UCSD-AML1 (cell line): ENCODE data around the gene ANKRD55.
"Not testable (repeated sequence)": the region's sequence is repeated elsewhere in the genome, so short reads cannot be mapped to it uniquely, and the experiment has no call there.

Source experiments
- DNase-seq: peaks from one replicate; lab custom pipeline; 2025; ENCODE audit not compliant: unreplicated experiment; lab: John Stamatoyannopoulos, UW

The ANKRD55 gene

DNA sequence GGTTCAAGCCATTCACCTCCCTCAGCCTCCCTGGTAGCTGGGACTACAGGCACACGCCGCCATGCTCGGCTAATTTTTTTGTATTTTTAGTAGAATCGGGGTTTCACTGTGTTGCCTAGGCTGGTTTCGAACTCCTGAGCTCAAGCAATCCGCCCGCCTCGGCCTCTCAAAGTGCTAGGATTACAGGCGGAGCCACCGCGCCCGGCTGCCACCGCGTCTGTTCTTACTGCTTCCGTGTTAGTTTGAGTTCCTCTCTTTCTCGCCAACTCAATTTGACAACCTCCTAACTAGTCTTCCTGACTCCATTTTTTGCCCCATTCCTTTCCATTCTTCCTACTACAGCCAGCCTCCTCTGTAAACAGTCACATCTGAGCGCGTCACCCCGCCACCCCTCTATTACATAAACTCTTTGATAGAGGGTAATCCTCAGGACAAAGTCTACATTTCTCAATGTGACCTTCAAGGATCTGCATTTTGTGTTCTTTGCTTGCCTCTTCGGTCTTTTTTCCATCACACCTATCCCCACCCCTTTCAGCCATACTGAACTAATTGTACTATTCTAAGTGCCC, 149.8 kb downstream of the ANKRD55 start:
- DNase-seq = no peak

DNA sequence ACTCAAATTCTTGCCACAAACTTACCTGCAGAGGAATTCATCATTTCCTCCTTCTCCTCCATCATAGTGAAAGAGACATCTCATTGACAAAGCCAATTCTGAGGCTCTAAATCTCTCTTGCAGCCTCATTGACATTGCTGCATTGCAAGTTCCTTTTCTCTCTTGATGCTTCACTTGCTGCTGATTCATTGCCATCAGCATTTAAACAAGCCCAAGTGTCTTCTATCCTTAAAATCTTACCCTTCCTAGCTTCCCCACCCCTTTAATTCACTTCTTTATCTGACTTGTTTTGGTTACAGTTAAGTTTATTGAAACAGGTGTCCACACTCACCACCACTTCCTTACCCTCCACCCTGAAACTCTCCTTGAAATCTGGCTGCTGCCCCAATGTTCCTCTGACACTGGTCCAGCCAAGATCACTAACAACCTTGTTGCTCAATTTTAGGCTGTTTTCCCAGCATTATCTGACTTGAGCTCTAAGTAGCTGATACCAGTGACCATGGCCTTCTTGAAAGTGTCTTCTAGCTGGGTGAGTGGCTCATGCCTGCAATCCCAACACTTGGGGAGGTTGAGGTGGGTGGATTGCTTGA, 152.0 kb downstream of the ANKRD55 start:
- not testable (repeated sequence) for DNase-seq

DNA sequence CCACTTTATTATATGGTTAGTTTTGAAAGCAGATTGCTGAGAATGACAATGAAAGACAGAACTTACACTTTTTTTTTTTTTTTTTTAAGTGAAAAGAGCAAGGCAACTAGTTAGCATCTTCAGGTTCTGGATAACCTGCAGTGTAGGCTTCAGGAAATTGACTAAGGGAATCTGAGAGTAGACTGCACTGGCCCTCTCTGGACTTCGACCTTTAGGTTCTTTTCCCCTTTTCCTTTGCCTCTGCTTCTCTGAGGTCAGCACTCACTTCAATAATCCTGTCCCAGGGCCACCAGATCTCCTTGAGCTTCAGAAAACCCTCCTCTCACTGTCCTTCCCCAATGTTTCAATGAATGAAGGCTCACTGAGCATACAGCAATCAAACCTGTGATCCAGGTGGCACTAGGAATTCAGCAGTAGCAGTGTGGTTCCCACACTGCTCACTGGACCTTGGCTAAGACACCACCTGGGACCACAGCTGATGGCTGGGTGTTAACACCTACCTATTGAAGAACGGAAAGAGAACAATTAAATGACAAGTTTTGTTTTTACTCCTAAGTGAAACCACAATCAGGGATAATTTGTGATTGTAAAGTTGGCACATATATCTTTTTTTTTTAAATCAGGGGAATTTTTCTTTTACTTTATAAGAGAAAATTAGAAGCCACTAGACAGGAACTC, 152.6 kb downstream of the ANKRD55 start:
- DNase-seq = no peak

DNA sequence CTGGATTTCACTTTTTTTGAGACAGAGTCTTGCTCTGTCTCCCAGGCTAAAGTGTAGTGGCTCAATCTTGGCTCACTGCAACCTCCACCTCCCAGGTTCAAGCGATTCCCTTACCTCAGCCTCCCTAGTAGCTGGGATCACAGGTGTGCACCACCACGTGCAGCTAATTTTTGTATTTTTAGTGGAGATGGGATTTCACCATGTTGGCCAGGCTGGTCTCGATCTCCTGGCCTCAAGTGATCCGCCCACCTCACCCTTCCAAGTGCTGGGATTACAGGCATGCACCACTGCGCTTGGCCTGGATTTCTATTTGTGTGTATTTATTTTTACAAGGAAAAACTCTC, 154.0 kb downstream of the ANKRD55 start:
- not testable (repeated sequence) for DNase-seq

DNA sequence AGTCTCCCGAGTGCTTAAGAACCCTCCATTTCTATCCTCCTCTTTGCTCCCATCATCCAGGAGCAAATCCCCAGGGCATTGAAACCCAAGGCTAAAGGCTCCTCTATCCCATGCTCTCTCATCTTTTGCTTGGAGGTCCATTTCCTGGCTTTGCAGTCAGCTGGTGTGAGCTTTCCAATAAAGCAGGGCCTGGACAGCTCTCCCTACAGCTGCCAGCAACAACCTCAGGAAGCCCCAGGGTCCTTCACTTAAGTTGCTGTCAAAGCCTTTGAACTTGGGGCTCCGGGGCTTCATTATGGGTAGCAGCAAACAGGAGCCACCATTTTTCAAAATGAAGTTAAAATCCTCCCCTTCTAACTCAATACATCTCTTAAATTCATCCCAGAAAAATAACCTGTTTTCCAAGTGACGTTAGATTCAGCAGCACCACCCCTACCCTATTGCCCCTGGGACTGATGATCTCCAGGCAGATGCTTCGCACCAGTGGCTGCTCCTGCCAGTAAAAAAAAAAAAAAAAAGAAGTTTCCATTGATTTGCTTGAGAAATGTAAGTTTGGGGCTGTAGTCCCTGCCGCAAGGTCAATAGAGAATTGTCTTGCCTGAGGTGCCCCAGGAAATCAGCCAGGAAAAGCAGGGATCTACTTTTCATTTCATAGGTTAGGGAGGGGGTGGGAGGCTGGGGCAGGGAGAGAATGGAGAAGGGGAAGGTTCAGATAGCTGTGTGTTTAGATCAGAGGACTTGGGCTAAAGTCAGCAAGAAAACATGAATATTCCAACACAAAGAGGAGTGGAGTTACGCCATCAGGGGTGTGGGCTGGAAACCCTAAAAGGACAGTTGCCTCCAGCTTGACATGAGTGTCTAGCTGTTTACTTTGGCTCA, 154.6 kb downstream of the ANKRD55 start:
- no peak for DNase-seq

DNA sequence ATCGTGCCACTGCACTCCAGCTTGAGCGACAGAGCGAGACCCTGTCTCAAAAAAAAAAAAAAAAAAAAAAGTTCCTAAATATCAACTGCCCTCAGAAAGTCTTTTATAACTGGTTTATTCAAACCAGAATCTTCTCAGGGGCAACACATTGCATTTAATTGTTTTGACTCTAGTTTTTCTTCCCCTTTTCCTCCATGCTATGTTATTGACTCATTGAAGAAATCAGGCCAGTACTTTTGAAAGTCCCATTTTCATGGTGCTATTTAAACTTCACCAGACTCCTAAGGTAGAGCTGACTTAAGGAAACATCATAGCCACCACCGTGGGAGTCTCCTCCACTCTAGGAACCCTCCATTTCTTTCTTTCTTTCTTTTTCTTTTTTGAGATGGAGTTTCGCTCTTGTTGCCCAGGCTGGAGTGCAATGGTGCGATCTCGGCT, 155.3 kb downstream of the ANKRD55 start:
- no peak for DNase-seq

DNA sequence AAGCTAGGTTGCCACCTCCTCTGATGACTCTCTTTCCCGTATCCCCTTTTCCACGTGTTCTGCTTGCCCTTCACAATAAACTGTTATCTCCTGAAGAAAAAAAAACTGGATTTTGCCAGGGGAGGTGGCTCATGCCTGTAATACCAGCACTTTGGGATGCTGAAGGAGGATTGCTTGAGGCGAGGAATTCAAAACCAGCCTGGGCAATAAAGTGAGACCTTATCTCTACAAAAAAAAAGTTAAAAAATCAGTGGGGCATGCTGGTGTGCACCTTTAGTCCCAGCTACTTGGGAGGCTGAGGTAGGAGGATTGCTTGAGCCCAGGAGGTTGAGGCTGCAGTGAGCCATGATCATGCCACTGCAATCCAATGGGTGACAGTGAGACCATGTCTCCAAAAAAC, 156.6 kb downstream of the ANKRD55 start:
- no peak for DNase-seq

DNA sequence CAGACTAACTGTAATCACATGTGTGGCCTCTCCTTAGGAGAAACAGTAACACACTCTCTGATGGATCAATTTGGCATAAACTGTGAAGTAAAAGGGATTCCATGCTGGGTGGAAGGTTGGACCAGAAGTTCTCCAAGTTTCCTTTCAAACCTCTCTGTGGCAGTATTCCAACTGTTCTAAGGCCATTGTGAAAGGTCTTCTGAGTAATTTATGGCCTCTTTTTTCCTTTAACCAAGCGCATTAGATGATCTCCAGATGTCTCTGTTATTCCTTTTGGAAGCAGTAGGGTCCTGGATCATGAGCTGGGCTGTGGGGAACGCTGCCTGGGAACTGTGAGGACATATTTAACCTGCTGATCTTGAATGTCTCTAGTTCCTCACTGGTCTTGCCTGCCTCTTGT, 157.8 kb downstream of the ANKRD55 start:
- DNase-seq = no peak

DNA sequence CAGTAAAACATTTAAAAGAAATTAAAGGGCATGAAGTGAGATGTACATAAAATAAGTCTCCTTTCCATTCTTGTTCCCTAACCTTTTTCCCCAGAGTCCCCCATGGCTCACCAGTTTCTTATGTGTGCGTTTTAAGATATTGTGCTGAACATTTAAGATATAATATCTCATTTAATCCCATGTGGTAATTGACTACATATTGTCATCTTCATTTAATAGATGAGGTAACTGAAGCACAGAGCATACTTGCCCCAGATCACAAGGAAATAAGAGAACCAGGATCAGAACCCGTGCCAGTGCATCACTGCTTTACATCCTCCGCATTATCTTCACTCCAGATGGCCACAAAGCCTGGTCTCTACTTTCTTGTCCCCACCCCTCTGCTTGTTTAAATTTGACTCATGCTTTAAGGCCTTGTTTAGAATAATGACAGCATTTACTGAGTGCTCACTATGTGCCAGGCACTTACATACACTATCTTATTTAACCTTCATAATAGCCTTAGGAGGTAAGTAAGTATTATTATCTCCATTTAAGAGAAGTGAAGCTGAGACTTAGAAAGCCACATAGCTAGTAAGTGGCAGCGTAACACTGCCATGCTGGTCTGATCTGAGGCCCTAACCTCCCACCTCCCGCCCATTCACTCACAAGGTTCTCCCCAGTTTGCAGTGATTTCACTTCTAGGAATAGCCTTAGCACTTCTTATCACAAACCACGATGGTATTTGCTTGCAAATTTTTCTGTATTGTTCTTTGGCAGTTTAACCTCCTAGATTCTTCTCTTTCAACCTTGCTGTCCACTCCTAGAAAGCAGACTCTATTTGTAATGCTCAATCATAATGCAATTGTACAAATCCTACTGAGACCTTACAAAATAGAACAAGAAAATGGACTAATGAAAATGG, 160.0 kb downstream of the ANKRD55 start:
- no peak for DNase-seq

DNA sequence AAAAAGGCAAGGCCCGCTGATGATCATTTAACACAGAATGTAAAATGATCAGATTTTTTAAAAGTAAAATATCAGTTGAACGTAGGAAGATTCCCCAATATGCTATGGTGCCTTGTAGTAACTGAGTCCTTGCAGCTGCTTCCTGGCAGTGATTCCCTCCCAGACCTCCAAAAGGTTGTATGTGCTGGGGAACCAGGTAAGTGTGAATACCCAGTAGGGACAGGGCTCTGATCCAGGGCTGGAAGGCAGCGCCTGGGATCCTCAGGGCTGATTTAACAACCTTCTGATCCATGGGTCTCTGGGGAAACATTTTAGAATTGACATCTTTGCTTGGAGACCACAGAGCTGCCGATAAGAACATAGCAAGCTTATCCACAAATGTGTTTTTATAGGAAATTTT, 161.7 kb downstream of the ANKRD55 start:
- no peak for DNase-seq

DNA sequence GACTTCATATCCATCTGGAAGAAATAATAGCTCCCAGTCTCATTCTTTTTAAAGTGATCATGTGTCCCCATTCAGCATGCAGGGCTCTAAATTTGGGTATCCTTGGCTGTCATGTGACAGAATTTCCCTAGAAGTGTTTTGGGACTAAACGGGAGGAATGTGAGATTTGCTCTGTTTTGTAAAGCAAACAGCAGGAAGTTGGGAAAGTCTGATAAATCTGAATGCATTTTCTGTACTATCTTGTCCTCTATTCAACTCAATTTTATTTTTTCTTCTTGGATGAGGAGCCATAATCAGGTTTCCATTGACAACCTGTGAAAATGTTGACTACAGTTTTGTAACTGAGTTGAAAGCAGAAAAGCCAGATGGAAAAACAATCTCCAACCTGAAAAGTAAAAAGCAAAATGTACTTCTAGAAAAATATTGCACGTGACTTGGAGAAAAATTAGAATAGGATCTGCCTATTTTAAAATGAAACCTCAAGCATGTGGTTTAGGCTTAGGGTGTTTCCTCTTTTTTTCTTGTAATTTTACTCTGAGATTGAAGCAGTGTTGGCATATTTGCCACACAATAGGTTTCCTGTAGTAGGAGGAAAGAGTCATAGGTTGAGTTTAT, 162.2 kb downstream of the ANKRD55 start:
- no peak for DNase-seq

DNA sequence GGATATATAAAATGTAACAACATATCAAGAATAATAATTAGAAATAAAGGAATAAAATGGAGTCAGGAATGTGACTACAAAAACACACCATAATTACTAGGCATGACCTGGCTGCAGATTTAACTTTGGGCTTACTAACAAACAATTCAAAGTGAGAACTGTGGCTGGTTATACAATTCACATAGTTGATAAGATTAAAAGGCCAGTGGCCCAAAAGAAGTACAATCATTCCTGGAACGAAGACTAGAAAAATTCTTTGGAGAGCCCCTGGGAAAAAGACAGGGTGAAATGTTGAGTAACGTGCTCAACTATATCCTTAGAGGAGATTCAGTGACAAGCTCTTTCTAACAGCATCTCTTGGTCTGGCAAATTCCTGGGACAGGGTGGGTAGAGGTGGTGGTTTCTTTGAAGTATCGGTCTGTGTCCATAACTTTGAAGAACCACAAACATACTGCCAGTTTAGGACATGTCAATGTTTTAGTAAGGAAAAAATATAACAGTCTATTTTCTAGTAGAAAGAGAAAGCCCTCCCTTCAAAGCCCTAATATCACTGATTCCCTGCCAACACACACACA, 163.4 kb downstream of the ANKRD55 start:
- DNase-seq = no peak

DNA sequence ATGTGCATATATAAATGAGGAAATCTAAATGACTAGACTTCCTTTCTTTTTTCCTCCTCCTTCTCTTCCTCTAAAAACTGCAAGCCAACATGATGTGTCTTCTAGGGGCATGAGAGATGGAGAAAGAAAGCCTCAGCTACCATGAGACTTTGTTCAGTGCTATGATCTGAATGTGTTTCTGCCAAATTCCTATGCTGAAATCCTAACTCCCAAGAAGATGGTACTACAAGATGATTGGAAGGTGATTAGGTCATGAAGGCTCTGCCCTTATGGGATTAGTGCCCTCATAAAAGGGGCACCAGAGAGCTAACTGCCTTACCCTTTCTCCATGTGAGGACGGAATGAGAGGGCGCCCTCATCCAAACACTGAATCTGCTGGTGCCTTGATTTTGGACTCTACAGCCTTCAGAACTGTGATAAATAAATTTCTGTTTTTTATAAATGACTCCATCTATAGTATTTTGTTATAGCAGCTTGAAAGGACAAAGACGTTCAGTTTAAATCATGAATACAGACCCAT, 166.1 kb downstream of the ANKRD55 start:
- no peak for DNase-seq

DNA sequence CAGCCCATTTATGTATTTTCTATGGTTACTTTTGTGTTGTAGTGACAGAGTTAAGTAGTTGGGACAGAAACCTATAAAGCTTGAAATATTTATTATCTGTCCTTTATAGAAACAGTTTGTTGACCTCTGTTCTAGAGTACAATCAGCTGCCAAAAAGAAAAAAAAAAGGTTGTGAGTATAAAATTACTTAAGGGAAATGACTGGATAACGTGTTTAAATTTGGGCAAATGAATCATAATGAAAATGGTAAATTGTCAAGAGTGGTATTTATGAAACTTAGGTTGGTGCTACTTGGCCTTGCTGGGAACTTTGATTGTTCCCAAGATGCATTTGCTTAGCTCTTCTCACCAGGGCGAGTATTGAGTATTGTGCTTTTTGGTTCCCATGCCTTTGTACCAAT, 168.1 kb downstream of the ANKRD55 start:
- DNase-seq = no peak

DNA sequence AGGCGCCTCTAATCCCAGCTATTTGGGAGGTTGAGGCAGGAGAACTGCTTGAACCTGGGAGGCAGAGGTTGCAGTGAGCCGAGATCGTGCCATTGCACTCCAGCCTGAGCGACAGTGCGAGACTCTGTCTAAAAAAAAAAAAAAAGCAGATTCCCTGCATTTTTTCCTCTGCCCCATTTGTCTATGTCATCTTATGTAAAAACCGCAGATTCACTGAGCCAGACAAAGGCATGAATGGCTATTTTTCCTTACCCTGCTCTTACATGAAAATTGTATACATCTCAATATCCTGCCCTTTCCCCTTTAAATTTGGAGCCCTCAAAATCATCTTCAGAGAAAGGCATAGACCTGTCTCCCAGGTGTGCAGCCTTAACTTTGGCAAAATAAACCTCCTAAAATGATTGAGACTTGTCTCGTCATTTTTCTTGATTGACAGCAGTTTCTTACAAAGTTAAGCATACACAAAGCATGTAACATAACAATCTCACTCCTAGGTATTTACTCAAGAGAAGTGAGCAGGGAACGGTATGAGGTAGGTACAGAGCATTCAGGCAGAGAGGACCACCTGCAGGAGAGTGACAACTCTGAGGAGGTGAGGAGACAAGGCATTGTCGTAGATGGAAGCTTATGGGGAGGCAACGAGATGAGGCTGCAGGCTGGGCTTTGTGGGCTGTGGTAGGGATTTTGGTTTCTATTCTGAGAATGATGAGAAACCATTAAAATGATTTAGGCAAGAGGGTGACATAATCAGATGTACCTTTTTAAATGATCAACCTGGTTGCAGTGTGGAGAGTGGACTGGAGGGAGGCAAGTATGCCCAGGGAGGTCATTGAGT, 172.6 kb downstream of the ANKRD55 start:
- DNase-seq = no peak

DNA sequence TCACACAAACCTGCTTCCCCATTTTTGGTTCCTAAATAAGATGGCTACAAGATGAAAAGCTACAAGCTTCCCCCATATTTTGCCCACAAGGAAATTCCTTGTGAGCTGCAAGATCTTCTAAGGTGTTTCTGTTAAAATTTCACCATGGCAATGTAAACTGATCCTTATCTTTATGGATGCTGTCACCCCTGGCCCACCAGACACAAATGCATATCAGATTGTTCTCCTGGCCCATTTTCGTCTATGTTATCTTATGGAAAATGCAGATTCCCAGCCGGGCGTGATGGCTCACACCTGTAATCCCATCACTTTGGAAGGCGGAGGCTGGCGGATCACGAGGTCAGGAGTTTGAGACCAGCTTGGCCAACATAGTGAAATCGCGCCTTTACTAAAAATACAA, 173.3 kb downstream of the ANKRD55 start:
- DNase-seq = no peak

DNA sequence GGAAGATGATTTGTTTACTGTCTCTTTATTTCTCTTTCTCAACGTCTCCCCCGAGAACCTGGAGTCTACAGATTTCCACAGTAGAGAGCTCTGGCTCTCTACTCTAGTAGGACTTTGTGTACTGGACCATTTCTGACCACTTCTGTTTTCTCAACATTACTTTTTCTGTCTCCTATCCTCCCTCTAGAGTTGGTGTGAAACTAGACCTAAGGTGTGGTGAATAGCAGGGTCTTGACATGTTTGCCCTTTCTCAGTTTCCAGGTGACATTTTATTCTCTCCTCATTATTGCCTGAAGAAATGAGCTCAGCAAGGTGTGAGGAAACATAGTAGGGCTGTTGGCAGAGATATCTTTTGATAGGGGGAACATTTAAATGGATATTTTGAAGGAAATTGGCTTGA, 176.3 kb downstream of the ANKRD55 start:
- no peak for DNase-seq

DNA sequence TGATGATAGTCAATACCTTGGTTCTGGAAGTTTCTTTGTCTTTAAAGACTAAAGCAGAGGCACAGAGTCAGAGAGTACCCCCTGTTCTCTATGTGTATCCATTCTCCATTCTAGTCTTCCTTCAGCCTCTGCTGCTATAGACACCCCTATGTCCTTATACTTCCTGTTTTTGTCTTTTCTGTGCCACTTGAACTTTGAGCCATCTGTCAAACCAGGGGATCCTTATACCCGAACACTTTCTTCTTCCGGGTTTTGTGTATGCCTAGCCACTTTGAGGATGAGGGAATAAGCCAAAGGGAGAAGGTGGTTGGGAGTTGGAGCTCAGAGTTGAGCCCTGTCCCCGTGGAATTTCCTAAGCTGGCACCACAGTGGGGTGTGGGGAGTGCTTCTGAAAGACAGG, 177.3 kb downstream of the ANKRD55 start:
- DNase-seq = no peak

DNA sequence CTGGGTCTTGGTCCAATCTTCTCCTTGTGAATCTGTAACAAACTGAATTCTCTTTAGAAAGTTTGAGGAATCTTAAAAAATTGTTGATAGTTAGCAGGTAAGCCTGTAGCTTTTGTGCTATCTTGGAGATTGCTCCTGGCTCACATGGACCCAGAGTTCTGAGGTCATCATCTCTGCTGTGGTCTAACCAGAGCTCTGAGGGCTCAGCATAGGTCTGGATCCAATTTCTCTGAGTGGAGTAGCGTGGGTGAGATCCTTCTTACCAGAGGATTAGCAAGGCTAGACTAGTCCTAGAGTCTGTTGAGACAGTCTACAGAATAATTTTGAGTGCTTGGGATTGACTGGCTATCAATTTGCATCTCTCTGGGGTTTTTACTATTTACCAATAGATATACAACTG, 177.8 kb downstream of the ANKRD55 start:
- no peak for DNase-seq
